Measurements from ENCODE around the gene C22orf42.
"Not testable (repeated sequence)": the region's sequence is repeated elsewhere in the genome, so short reads cannot be mapped to it uniquely, and the experiment has no call there.

The C22orf42 gene

GRCh38 chr22:32199961-32200360, 40.9 kb upstream of the C22orf42 start:
- TF ChIP-seq CTCF (IDR thresholded peaks at IDR 0.05; ENCODE audit: extremely low read depth, missing control alignments), result no peak

DNA sequence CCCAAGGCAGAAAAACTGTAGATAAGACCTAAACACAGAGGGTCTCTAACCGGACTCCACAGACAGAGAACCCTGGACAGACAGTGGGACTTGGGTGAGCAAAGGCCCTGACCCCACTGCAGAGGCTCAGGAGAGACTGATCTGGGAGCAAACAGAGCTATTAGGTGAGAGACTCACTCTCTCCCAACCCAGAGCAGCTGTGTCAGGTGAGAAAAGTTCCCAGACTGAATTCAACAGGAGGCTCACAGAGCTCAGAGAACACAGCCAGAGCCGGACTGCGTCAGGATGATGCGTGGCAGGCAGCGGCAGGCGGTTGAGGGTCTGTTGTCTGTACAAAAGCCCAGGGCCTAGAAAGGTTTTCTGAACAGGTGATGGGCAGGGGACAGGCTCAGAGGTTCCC, 40.2 kb upstream of the C22orf42 start:
- no peak for TF ChIP-seq CTCF (IDR thresholded peaks at IDR 0.05; ENCODE audit: extremely low read depth, missing control alignments)
- no peak for DNase-seq (ENCODE audit: low spot score)

More at GRCh38 chr22:32199961-32200360, 40.9 kb upstream of the C22orf42 start:
- no peak for DNase-seq (ENCODE audit: low spot score)

- not testable (repeated sequence) for DNase-seq (ENCODE audit: low spot score)
These were observed 38.6 kb upstream of the C22orf42 start for GRCh38 chr22:32197553-32198226.

DNA sequence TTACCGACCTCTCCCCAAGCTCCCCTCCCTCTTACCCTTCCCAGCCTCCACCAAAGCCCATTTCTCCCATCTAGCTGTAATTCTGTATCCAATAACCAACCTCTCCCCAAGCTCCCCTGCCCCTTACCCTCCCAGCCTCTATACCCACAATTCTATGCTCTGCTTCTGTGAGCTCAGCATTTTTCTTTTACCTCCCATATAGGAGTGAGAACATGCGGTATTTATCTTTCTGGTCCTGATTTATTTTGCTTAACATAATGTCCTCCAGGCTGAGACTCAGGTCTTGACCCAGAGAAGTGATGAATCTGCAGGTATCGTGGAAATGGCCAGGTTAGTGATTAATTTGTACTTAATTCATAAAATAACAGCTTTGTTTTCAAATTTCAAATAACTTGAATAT, 36.8 kb upstream of the C22orf42 start:
- not testable (repeated sequence) for DNase-seq (ENCODE audit: low spot score)

DNA sequence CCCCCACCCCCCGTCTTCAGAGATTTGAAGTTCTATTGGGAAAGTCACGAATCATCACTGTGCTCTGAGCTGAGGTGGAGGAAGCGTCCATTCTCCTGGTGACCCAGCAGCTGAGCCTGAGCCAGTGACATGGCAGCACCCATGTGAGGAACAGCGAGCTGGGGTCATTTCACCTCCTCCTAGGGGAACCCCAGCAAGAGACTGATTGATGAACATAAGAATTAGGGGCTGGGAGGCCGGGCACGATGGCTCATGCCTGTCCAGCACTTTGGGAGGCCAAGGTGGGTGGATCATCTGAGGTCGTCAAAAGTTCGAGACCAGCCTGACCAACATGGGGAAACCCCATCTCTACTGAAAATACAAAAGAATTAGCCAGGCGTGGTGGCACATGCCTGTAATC, 34.2 kb upstream of the C22orf42 start:
- DNase-seq (ENCODE audit: low spot score), result not testable (repeated sequence)

DNA sequence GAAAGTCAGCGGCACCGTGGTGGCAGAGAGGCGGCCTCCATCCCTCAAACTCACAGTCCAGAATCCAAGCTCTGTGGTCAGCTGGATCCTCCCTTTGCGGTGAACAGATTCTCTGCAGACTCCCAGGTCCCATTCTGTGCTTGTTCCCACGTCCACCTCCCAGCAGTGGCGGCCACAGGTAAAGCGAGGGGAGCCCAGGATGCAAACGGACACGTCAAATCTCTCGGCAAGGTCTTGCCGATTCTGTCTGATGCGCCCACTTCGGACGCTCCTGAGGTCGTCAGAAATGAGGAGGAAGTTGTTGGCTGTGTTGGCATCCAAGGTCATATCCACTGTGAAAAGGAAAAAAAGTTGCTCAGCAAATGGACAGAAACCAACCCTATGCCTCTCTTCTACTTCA, 31.9 kb upstream of the C22orf42 start:
- not testable (repeated sequence) for DNase-seq (ENCODE audit: low spot score)

DNA sequence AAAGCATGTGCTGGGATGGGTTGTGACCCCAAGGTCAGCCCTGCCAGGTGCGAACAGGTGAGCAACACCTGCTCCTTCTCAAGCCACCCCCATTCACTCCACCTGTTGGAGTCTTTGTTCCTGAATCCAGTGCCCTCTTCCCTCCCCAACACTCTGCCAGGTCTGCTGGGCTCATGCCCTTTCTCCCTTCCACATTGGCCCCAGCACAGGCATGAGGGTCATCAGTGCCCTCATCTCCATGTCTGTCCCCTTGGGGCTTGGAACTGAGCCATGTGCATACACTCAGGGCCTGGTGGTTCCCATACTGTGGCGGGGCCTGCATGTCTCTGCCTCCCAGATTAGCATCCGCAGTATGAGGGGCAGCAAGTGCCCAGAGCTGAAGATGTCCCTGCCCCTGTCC, 26.7 kb upstream of the C22orf42 start:
- no peak for TF ChIP-seq CTCF (IDR thresholded peaks at IDR 0.05; ENCODE audit: extremely low read depth, missing control alignments)
- DNase-seq (ENCODE audit: low spot score), result no peak

- no peak for TF ChIP-seq CTCF (IDR thresholded peaks at IDR 0.05; ENCODE audit: extremely low read depth, missing control alignments)
These were observed 24.5 kb upstream of the C22orf42 start for GRCh38 chr22:32183625-32184024.

DNA sequence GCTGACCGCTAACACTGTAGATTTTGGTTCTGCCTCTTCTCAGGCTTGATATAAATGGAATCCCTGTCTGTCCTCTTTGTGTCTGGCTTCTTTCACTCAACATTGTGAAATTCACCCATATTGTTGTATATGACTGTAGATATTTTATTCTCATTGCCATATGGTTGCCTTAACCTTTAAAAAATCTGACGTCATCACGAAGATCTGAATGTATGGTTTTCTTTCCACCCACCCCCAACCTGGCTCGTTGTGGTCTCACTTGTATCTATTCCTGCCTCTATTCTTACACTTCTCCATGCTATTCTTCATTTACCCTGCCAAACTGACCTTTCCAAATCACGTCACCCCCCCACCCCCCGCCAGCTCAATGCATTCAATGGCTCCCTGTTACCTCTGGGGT, 21.9 kb upstream of the C22orf42 start:
- TF ChIP-seq CTCF (IDR thresholded peaks at IDR 0.05; ENCODE audit: extremely low read depth, missing control alignments), result no peak
- no peak for DNase-seq (ENCODE audit: low spot score)

More at GRCh38 chr22:32183625-32184024, 24.5 kb upstream of the C22orf42 start:
- no peak for DNase-seq (ENCODE audit: low spot score)

DNA sequence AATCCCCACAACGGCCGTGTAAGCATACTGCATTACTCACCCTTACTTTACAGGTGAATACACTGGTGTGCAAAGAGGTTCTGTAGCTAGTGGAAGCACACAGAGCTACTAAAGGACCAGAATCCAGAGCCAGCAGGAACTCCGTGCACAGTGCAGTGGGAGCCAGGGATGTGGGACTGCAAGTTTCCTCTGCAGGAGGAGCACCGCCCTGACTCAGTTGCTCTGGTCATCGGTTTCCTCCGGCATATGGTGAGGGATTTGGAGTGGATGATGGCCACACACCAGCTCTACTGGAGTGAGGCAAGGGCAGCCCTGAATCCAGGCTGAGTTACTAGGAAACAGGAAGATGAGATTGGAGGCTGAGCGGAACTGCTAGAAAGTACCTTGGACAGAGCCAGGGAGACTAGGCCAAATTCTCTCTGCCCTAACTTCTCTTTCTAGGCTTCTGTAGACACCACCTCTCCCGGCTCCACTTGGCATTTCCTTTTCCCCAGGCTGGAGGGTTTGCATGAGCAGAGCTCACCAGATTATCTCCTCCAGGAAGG, 18.2 kb upstream of the C22orf42 start:
- DNase-seq (ENCODE audit: low spot score), result no peak
- no peak for TF ChIP-seq CTCF (IDR thresholded peaks at IDR 0.05; ENCODE audit: extremely low read depth, missing control alignments)

Measured in GM20000 (cell line).